H1 (cell line): ENCODE measurements around the gene TMPRSS3. TPM values are rescaled to one million over a fixed set of nuclear protein-coding genes. Genes with fewer than 3 reads are reported as not detected.

Source experiments
- CTCF ChIA-PET: fragments of 300-600 bp; sonication (Branson Sonifier 250); formaldehyde crosslinking; loops from one replicate; lab custom pipeline; 2021; ENCODE audit not compliant: partially characterized antibody; lab: Charles Lee
- POLR2A ChIA-PET: fragments of 300-600 bp; sonication (Branson Sonifier 250); formaldehyde crosslinking; loops from one replicate; lab custom pipeline; 2021; ENCODE audit warnings: inconsistent platforms; ENCODE audit not compliant: partially characterized antibody; lab: Charles Lee
- DNase-seq, 2 experiments: peaks; one replicate each; pipeline versions ENCODE4 v3.0.0 to v3.0.0-alpha.2; 2010 to 2022; ENCODE audit warnings: low spot score in 2 of 2, low read depth in 1 of 2, mixed read lengths in 1 of 2
- FAIRE-seq: peaks from 2 replicates; lab custom pipeline; 2011; peaks lifted over from hg19 to GRCh38; lab: Jason Lieb, UNC
- H2AFZ ChIP-seq: 2 replicates; pipeline ENCODE4 v1.8.1; 2012; ENCODE audit warnings: low read length, inconsistent platforms
- H2AK5ac ChIP-seq: 2 replicates; pipeline ENCODE4 v1.6.1; 2013; ENCODE audit warnings: low read depth, low read length
- H2BK120ac ChIP-seq: replicated peaks from 2 replicates; pipeline ENCODE3; 2013; ENCODE audit warnings: low read depth, low read length, inconsistent platforms
- H2BK12ac ChIP-seq: 2 replicates; pipeline ENCODE4 v1.6.1; 2013; ENCODE audit warnings: low read depth, low read length
- H2BK15ac ChIP-seq: 2 replicates; pipeline ENCODE4 v1.6.1; 2013; ENCODE audit warnings: low read length
- H2BK20ac ChIP-seq: 2 replicates; pipeline ENCODE4 v1.6.1; 2013; ENCODE audit warnings: low read length
- H2BK5ac ChIP-seq: 2 replicates; pipeline ENCODE4 v1.6.1; 2013; ENCODE audit warnings: low read depth, low read length
- H3K14ac ChIP-seq: 2 replicates; pipeline ENCODE4 v1.6.1; 2013; ENCODE audit warnings: inconsistent platforms; ENCODE audit not compliant: insufficient read length
- H3K18ac ChIP-seq: 2 replicates; pipeline ENCODE4 v1.6.1; 2013; ENCODE audit warnings: low read length; ENCODE audit errors: extremely low read depth
- H3K23ac ChIP-seq: 2 replicates; pipeline ENCODE4 v1.6.1; 2013; ENCODE audit warnings: inconsistent platforms; ENCODE audit not compliant: insufficient read length
- H3K23me2 ChIP-seq: 2 replicates; pipeline ENCODE4 v1.6.1; 2013; ENCODE audit warnings: low read depth, low read length
- H3K27ac ChIP-seq: 2 replicates; pipeline ENCODE4 v1.6.1; 2011; ENCODE audit warnings: low read depth, low read length, inconsistent platforms
- H3K27me3 ChIP-seq, 4 experiments: replicated peaks in 1 of 4; 1 replicate in 1 of 4; 2 replicates in 3 of 4; pipeline versions ENCODE4 v1.6.1 to v1.8.1; 2011 to 2013; ENCODE audit warnings: low read length in 3 of 4, mild to moderate bottlenecking in 3 of 4, inconsistent platforms in 2 of 4, mixed read lengths in 2 of 4, moderate library complexity in 1 of 4; ENCODE audit not compliant: control insufficient read depth in 3 of 4, insufficient read depth in 3 of 4; ENCODE audit errors: extremely low read depth in 1 of 4
- H3K36me3 ChIP-seq, 4 experiments: 2 replicates each; pipeline versions ENCODE4 v1.6.1 to v1.8.1; 2011 to 2013; ENCODE audit warnings: mild to moderate bottlenecking in 4 of 4, low read length in 3 of 4, moderate library complexity in 2 of 4, control low read depth in 1 of 4, inconsistent platforms in 1 of 4; ENCODE audit not compliant: insufficient read depth in 4 of 4, control insufficient read depth in 2 of 4
- H3K4ac ChIP-seq: replicated peaks from 2 replicates; pipeline ENCODE3; 2013; ENCODE audit warnings: low read length, low read depth, mixed read lengths, inconsistent platforms; ENCODE audit not compliant: insufficient read length
- H3K4me1 ChIP-seq, 4 experiments: replicated peaks in 1 of 4; 1 replicate in 1 of 4; 2 replicates in 3 of 4; pipeline versions ENCODE4 v1.6.1 to v1.8.1; 2011 to 2013; ENCODE audit warnings: low read length in 3 of 4, inconsistent platforms in 2 of 4, mixed read lengths in 1 of 4; ENCODE audit not compliant: insufficient read depth in 4 of 4, control insufficient read depth in 3 of 4
- H3K4me2 ChIP-seq, 2 experiments: 2 replicates each; pipeline versions ENCODE4 v1.6.1 to v1.8.1; 2011 to 2013; ENCODE audit warnings: low read depth in 2 of 2, low read length in 2 of 2, control low read depth in 1 of 2, inconsistent platforms in 1 of 2, mild to moderate bottlenecking in 1 of 2; ENCODE audit not compliant: insufficient read depth in 1 of 2
- H3K4me3 ChIP-seq, 4 experiments: fragments of 200-600, 300-600 bp in 1 of 4; sonication (generic), shearing (Covaris generic), sonication (Bioruptor Twin) in 1 of 4; 2 replicates each; pipeline versions ENCODE4 v1.5.1 to v1.8.1; 2011 to 2016; ENCODE audit warnings: low read length in 4 of 4, low read depth in 3 of 4, control low read depth in 2 of 4, inconsistent platforms in 2 of 4, mild to moderate bottlenecking in 2 of 4, mixed read lengths in 1 of 4, moderate library complexity in 1 of 4; ENCODE audit not compliant: insufficient read depth in 2 of 4; ENCODE audit errors: extremely low read depth in 1 of 4
- H3K56ac ChIP-seq: replicated peaks from 2 replicates; pipeline ENCODE3; 2013; ENCODE audit warnings: low read depth, mild to moderate bottlenecking, mixed read lengths, low read length, inconsistent platforms; ENCODE audit not compliant: insufficient read length
- H3K79me1 ChIP-seq: 2 replicates; pipeline ENCODE4 v1.6.1; 2013; ENCODE audit warnings: low read depth, low read length, control low read depth
- H3K79me2 ChIP-seq, 2 experiments: 2 replicates each; pipeline versions ENCODE4 v1.6.1 to v1.8.1; 2012 to 2013; ENCODE audit warnings: low read length in 2 of 2, mild to moderate bottlenecking in 2 of 2, inconsistent platforms in 1 of 2; ENCODE audit not compliant: insufficient read depth in 2 of 2, control insufficient read depth in 1 of 2
- H3K9ac ChIP-seq, 4 experiments: replicated peaks in 1 of 4; 1 replicate in 1 of 4; 2 replicates in 3 of 4; pipeline versions ENCODE4 v1.6.1 to v1.8.1; 2011 to 2013; ENCODE audit warnings: low read depth in 3 of 4, low read length in 3 of 4, control low read depth in 2 of 4, mild to moderate bottlenecking in 2 of 4, moderate library complexity in 2 of 4, inconsistent platforms in 1 of 4; ENCODE audit errors: extremely low read depth in 1 of 4
- H3K9me3 ChIP-seq, 2 experiments: 2 replicates each; pipeline versions ENCODE4 v1.6.1 to v1.8.1; 2012 to 2013; ENCODE audit warnings: mild to moderate bottlenecking in 2 of 2, moderate library complexity in 2 of 2, control low read depth in 1 of 2, inconsistent platforms in 1 of 2, low read depth in 1 of 2, low read length in 1 of 2, mixed read lengths in 1 of 2; ENCODE audit not compliant: insufficient read depth in 2 of 2
- H4K20me1 ChIP-seq, 2 experiments: replicated peaks in 1 of 2; 2 replicates each; pipeline versions ENCODE3 to v1.8.1; 2011 to 2013; ENCODE audit warnings: inconsistent platforms in 2 of 2, low read length in 2 of 2, mild to moderate bottlenecking in 1 of 2; ENCODE audit not compliant: insufficient read depth in 2 of 2, control insufficient read depth in 1 of 2
- H4K5ac ChIP-seq: 2 replicates; pipeline ENCODE4 v1.6.1; 2013; ENCODE audit warnings: low read length, low read depth, mixed read lengths, inconsistent platforms; ENCODE audit not compliant: insufficient read length
- H4K8ac ChIP-seq: 2 replicates; pipeline ENCODE4 v1.8.0; 2013; ENCODE audit warnings: mild to moderate bottlenecking, moderate library complexity, low read length, inconsistent platforms; ENCODE audit not compliant: insufficient read depth; ENCODE audit errors: extremely low read depth
- H4K91ac ChIP-seq: replicated peaks from 2 replicates; pipeline ENCODE3; 2013; ENCODE audit warnings: low read length, mixed read lengths, inconsistent platforms; ENCODE audit not compliant: insufficient read length
- E2F6 ChIP-seq: IDR thresholded peaks from 2 replicates; pipeline ENCODE4 v1.6.1; 2012; ENCODE audit warnings: inconsistent platforms
- WGBS, 2 experiments: shearing (Covaris generic) in 1 of 2; methylation state at CpG; one replicate each; pipeline versions ENCODE4 v1.1.6 to v1.1.7; 2013 to 2015; ENCODE audit warnings: low lambda C conversion rate in 2 of 2, mixed read lengths in 2 of 2, inconsistent platforms in 1 of 2, low coverage in 1 of 2, missing lambda C conversion rate in 1 of 2; ENCODE audit not compliant: insufficient replicate concordance in 2 of 2, insufficient coverage in 1 of 2, insufficient read length in 1 of 2; ENCODE audit errors: extremely low coverage in 1 of 2, missing lambda C conversion rate in 1 of 2; 5-methylcytosine and 5-hydroxymethylcytosine counted together
- polyA plus RNA-seq, 7 experiments: library from polyadenylated mRNA; depleted of rRNA in 3 of 7; stranded (reverse) in 5 of 7; unstranded in 2 of 7; fragments of >200 nt in 5 of 7; fragments of 200-250 nt in 2 of 7; gene quantifications; 1 replicate in 5 of 7; 2 replicates in 1 of 7; 4 replicates in 1 of 7; pipeline versions ENCODE4 v1.2.1 to v1.2.3, GENCODE V29; 2011 to 2013; ENCODE audit warnings: missing spikeins in 2 of 7, mixed read lengths in 2 of 7
- total RNA-seq: library from RNA; stranded (reverse); fragmentation: NEBNext Ultra II Directional; extraction: Animal tissue kit (Norgen Biotek cat#: 25700); gene quantifications from 2 replicates; pipeline ENCODE4 v1.2.1, GENCODE V29; 2021

TMPRSS3 gene
- total and polyA plus RNA-seq, 2 of the 8 experiments (the other 6 are each of a cell fraction or from before 2014, with no cell fraction given) = 0.38 TPM; not detected in 1

- Histone ChIP-seq H3K56ac (no peak overlapping the region), H3K9me3 (peaks cover 8 to 9% of the 10 kb centered on the region in 2 experiments), H2BK120ac (no peak overlapping the region), H3K36me3 (no peaks in the 10 kb centered on the region), H2BK15ac (no peak overlapping the region), H3K4me1 (no peaks in the 10 kb centered on the region; a peak in 2 of 7 replicates), H3K23me2 (no peaks in the 10 kb centered on the region), H3K18ac (no peak overlapping the region), H3K79me2 (no peaks in the 10 kb centered on the region), H3K14ac (no peak overlapping the region), H4K20me1 (no peaks in the 10 kb centered on the region), H3K27me3 (no peaks in the 10 kb centered on the region), H3K79me1 (no peaks in the 10 kb centered on the region; the same call in 1 of the 2 replicates), H3K9ac (no peak overlapping the region), H2AFZ (no peak overlapping the region), H3K23ac (no peak overlapping the region), H4K91ac (no peak overlapping the region), H4K8ac (no peak overlapping the region), H2BK12ac (no peak overlapping the region), H3K4me2 (no peak overlapping the region), H3K27ac (no peak overlapping the region), H2AK5ac (no peak overlapping the region), H2BK20ac (no peak overlapping the region), H3K4ac (no peak overlapping the region), H2BK5ac (no peak overlapping the region), H4K5ac (no peak overlapping the region), H3K4me3 (no peak overlapping the region)
- ChIA-PET POLR2A (interaction anchor here (0.6 to 1.1 kb wide), 3 partner anchors 13 to 831 kb away, joined by 3 read pairs; no protein-coding TSS in a partner anchor), CTCF (interaction anchor here (1.0 to 5.0 kb wide), 15 partner anchors 8 to 106 kb away, joined by 3 to 28 read pairs (median 6); no protein-coding TSS in a partner anchor)
- no peak for FAIRE-seq
- no peak for TF ChIP-seq E2F6
- 66% methylated on average over 7 of the region's 7 CpGs; no CpG with 5 or more reads in 1 of the 2 experiments for WGBS, 2 experiments
- DNase-seq = no peak
Observed at GRCh38 chr21:42361286-42361685, 34.6 kb downstream of the TMPRSS3 start.
